Activated B cell treated with CpG ODN at 0.5 μM for 24 hours (primary cell): Measurements from ENCODE around the gene KLK6. TPM values are rescaled to one million over a fixed set of nuclear protein-coding genes. Genes with fewer than 3 reads are reported as not detected.
"Not testable (repeated sequence)": the region's sequence is repeated elsewhere in the genome, so short reads cannot be mapped to it uniquely, and the experiment has no call there.

ENCODE experiments used
- ATAC-seq: fragments of 200-7000 bp; cut with Tn5 transposase; one replicate; pipeline ENCODE4 v1.10.0; 2021; ENCODE audit warnings: low read depth, mild to moderate bottlenecking, moderate library complexity
- CTCF ChIA-PET: fragments of 350-600 bp; sonication (Branson Sonifier 250); formaldehyde crosslinking; loops from one replicate; lab custom pipeline; 2021; ENCODE audit warnings: antibody characterized with exemption; lab: Charles Lee
- POLR2A ChIA-PET: fragments of 350-600 bp; sonication (Branson Sonifier 250); formaldehyde crosslinking; loops from one replicate; lab custom pipeline; 2021; ENCODE audit warnings: antibody characterized with exemption; lab: Charles Lee
- DNase-seq: peaks from one replicate; pipeline ENCODE4 v3.0.0; 2022
- H3K27ac Mint-ChIP-seq: one replicate; pipeline ENCODE4 v1.8.0; 2020; ENCODE audit warnings: mixed read lengths
- H3K27me3 Mint-ChIP-seq: one replicate; pipeline ENCODE4 v1.8.0; 2021; ENCODE audit warnings: mixed read lengths
- H3K36me3 Mint-ChIP-seq: one replicate; pipeline ENCODE4 v1.8.0; 2021; ENCODE audit warnings: low read depth, mixed read lengths
- H3K4me1 Mint-ChIP-seq: one replicate; pipeline ENCODE4 v1.8.0; 2021; ENCODE audit warnings: mixed read lengths
- H3K4me3 Mint-ChIP-seq: one replicate; pipeline ENCODE4 v1.8.0; 2020; ENCODE audit warnings: mild to moderate bottlenecking, mixed read lengths
- H3K9me3 Mint-ChIP-seq: one replicate; pipeline ENCODE4 v1.8.0; 2020; ENCODE audit warnings: mixed read lengths
- intact Hi-C: fragments of 100-400 bp; cut with micrococcal nuclease; formaldehyde crosslinking; loops from one replicate; pipeline ENCODE4 v1.15.1; 2024
- total RNA-seq: library from RNA; stranded (reverse); gene quantifications from 2 replicates; pipeline ENCODE4 v1.2.3, GENCODE V29; 2022
- TF ChIP-seq, protein P1 (sequence below): fragments of 200-600 bp; IDR thresholded peaks from one replicate; pipeline ENCODE4 v1.8.0; 2022; ENCODE audit warnings: antibody characterized with exemption, mild to moderate bottlenecking

Gene KLK6
- total RNA-seq, 1 donor from 2014 or later: not detected

DNA sequence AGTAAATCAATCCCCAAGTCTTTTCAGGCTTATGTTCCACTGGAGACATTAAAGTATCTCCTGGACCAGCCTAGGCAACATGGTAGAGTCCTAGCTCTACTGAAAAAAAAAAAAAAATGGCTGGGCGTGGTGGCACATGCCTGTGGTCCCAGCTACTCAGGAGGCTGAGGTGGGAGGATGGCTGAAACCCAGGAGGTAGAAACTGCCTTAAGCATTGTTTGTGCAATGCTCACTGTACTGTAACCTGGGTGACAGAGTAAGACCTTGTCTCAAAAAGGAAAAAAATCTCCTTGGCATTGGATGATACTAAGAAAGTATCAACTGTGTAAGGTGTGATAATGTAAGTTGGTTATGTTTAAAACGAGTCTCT is 23.3 kb upstream of the KLK6 start:
- CTCF ChIA-PET: interaction anchor here (0.6 kb wide), 1 partner anchor 788 kb away, joined by 4 read pairs; no protein-coding TSS in a partner anchor

DNA sequence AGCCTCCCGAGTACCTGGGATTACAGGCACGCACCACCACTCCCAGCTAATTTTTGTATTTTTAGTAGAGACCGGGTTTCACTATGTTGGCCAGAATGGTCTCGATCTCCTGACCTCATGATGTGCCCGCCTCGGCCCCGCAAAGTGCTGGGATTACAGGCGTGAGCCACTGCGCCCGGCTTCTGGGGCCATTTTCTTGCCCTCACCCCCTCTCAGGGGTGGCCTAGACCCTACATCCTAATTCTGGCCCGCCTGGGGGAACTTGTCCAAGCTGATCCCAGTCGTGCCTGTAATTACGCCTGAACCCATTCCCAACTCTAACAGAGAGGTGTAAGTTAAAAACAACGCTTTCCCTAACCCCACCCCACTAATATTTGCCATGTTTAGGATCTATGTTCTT is 15.0 kb upstream of the KLK6 start:
- DNase-seq, ATAC-seq, POLR2A ChIA-PET, CTCF ChIA-PET, H3K36me3 Mint-ChIP-seq, H3K4me3 Mint-ChIP-seq, intact Hi-C loops, H3K4me1 Mint-ChIP-seq, H3K27ac Mint-ChIP-seq, H3K9me3 Mint-ChIP-seq: not testable (repeated sequence)
- peaks cover 37% of the 10 kb centered on the region for H3K27me3 Mint-ChIP-seq

More for the DNA sequence above, 23.3 kb upstream of the KLK6 start:
- ATAC-seq (no peak), DNase-seq (no peak)
- Mint-ChIP-seq H3K27ac (no peak overlapping the region), H3K36me3 (no peaks in the 10 kb centered on the region), H3K4me3 (no peak overlapping the region), H3K4me1 (no peaks in the 10 kb centered on the region), H3K27me3 (peaks cover 25% of the 10 kb centered on the region), H3K9me3 (peaks cover 3% of the 10 kb centered on the region)
- intact Hi-C loops: no loop called here
- POLR2A ChIA-PET: no interaction called here
- TF ChIP-seq, protein P1, sequence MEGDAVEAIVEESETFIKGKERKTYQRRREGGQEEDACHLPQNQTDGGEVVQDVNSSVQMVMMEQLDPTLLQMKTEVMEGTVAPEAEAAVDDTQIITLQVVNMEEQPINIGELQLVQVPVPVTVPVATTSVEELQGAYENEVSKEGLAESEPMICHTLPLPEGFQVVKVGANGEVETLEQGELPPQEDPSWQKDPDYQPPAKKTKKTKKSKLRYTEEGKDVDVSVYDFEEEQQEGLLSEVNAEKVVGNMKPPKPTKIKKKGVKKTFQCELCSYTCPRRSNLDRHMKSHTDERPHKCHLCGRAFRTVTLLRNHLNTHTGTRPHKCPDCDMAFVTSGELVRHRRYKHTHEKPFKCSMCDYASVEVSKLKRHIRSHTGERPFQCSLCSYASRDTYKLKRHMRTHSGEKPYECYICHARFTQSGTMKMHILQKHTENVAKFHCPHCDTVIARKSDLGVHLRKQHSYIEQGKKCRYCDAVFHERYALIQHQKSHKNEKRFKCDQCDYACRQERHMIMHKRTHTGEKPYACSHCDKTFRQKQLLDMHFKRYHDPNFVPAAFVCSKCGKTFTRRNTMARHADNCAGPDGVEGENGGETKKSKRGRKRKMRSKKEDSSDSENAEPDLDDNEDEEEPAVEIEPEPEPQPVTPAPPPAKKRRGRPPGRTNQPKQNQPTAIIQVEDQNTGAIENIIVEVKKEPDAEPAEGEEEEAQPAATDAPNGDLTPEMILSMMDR: no peak

DNA sequence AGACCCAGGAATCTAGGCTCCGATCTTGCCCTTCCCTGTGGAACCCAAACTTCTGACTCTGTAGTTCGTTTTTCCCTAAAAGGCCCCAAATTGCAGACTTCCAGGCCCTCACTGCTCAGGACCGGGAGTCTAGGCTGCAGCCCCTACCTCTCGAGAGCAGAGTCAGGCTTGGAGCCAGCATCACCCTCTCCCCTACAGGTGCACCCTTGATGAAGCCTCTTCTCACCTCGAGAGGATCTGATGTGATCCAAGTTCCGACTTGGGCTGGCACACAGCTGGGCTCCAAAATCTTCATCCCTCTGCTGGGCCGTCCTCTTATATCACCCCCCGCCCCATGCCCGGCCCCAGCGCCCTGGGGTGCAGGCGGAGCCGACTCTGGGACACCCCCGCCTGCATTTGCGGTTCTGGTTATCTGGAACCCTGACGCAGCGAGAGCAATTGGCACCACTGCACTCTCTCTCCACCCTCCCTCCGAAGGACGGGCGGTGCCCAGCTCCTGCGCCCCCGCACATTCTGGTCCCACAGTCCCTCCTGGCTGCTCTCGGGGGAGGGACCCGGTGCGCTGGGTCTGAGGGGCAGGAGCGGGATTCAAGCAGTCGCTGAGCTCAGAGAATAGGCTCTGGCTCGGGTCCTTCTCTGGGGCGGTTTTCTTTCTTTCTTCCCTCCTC is 14.4 kb upstream of the KLK6 start, which contains the start of gene KLK7:
Gene KLK7 (minus strand): TSS at position 293 of the 668 bp plus-strand sequence. CDS start 1,518 bp downstream, outside the sequence.
- Mint-ChIP-seq H3K4me1 (no peaks in the 10 kb centered on the region), H3K27me3 (peaks cover 37% of the 10 kb centered on the region), H3K9me3 (no peaks in the 10 kb centered on the region), H3K4me3 (no peak within 1 kb of the TSS), H3K27ac (no peak within 1 kb of the TSS), H3K36me3 (no peaks in the 10 kb centered on the region)
- DNase-seq (no peak), ATAC-seq (no peak)
- intact Hi-C loops: no loop called here
- TF ChIP-seq, protein P1: no peak
- ChIA-PET POLR2A (no interaction called here), CTCF (no interaction called here)

DNA sequence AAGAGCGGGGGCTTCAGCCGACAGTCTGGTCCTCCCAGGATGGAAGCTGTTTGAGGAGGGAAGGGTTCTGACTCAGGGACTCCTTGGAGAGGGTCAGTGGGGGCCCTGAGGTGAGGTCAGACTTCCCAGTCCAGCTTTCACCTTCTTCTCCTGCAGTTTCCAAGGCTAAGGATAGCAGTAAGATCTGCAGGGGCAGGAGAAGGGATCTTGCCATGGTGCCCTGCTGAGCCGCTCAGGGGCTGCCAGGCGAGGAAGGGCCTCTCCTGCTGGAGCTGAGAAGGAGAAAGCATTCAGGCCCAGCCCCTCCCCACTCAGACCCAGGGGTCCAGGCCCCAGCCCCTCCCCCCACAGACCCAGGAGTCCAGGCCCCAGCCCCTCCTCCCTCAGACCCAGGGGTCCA is 12.8 kb upstream of the KLK6 start:
- DNase-seq: no peak
- Mint-ChIP-seq H3K27ac (no peak overlapping the region), H3K4me3 (no peak overlapping the region), H3K36me3 (no peaks in the 10 kb centered on the region), H3K27me3 (peaks cover 30% of the 10 kb centered on the region), H3K4me1 (no peaks in the 10 kb centered on the region), H3K9me3 (no peaks in the 10 kb centered on the region)
- ChIA-PET POLR2A (no interaction called here), CTCF (no interaction called here)
- TF ChIP-seq, protein P1: no peak
- no peak for ATAC-seq
- intact Hi-C loops: no loop called here

DNA sequence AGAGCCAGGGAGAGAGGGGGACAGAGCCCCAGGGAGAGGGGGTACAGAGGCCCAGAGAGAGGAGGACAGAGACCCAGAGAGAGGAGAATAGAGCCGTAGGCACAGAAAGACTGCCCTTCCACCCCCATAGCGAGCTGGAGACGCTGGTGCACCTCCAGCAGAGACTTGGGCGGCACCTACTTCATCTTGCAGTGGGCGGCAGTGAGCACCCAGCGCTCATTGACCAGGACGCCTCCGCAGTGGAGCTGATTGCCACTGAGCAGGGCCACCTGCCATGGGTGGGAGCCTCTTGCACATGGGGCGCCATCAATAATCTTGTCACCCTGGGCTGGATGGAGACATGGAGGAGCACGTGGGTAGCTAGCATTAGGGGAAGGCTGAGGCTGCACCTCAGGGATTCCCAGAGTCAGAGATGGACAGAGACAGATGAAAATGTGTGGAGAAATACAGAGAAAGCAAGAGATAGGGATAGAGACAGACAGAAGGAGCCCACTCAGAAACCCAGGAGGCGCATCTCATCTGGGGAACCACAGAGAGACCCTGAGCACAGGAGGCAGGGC is 12.3 kb upstream of the KLK6 start:
- Mint-ChIP-seq H3K27me3 (peaks cover 31% of the 10 kb centered on the region), H3K9me3 (no peaks in the 10 kb centered on the region), H3K27ac (no peak overlapping the region), H3K4me1 (no peaks in the 10 kb centered on the region), H3K36me3 (no peaks in the 10 kb centered on the region), H3K4me3 (no peak overlapping the region)
- TF ChIP-seq, protein P1: no peak
- ATAC-seq (no peak), DNase-seq (no peak)
- ChIA-PET CTCF (no interaction called here), POLR2A (no interaction called here)
- intact Hi-C loops: no loop called here
